ENCODE results near the gene APBB1. TPM values are rescaled to one million over a fixed set of nuclear protein-coding genes. Genes with fewer than 3 reads are reported as not detected.

The APBB1 gene
- total and polyA plus RNA-seq, 3 experiments from 2014 or later, result 41.7 to 80.2 (median 43.6) TPM

DNA sequence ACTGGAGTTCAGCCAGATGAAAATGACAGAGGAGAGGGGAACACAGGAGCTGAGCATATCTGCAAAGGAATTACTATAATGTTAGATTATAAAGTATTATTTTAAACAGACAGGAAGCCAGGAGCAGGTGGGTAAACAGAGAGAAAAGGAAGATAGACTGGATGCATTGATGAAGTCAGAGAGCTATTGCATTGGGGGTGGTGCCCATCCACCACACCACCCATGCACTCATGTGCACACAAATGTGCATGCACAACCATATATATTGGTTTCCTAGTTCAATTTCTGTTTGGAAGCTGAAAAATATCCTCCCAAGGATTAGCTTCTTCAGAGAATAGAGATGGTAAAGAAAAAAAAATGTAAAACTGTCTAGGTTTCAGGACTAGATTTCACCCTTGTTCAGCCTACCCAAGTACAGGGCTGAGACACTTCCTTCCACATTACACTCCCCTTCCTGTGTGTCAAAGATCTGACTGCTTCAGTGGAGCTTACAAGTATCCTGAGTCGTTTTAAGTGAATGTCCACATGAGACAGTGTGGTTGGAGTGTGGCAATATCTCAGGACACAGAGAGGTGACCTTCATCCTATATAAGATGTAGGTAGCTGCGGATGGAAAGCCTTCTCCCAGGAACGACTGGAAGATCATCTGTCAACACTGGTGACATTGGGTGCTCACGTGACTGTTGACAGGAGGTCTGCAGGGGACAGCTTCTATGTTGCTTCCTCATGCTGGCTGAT is 40.8 kb downstream of the APBB1 start:
- H3K27me3 ChIP-seq (ENCODE audit: insufficient read depth, low read length, poor library complexity, severe bottlenecking), result no peaks in the 10 kb centered on the region
- no peak overlapping the region for H3K27ac ChIP-seq (ENCODE audit: low read depth, low read length)
- peaks cover 14 to 22% (median 17%) of the 10 kb centered on the region in 3 donors for H3K4me1 Mint-ChIP-seq
- no peaks in the 10 kb centered on the region for H3K9me3 ChIP-seq (ENCODE audit: low read length)
- H3K4me3 ChIP-seq (ENCODE audit: low read length), result peak overlapping the region; percentile 32
- peak in 1 of 5 donors; percentile 37 for DNase-seq
- CTCF ChIA-PET, result interaction anchor here (1.0 to 15.2 kb wide), 27 partner anchors 12 to 355 kb away, joined by 3 to 467 read pairs (median 10); partner anchors contain the start of genes APBB1, ARFIP2, HPX and MRPL17
- no peaks in the 10 kb centered on the region for H3K27me3 Mint-ChIP-seq
- peaks cover 21% of the 10 kb centered on the region for H3K4me1 ChIP-seq (ENCODE audit: insufficient read depth, low read length)
- no peaks in the 10 kb centered on the region for H3K36me3 ChIP-seq (ENCODE audit: insufficient read depth, low read length)
- H3K27ac Mint-ChIP-seq, result peak overlapping the region in 3 of 8 donors; percentile 51 to 78 (median 56)
- peak overlapping the region in 2 of 7 donors; percentile 52 to 60 for H3K4me3 Mint-ChIP-seq
- no peaks in the 10 kb centered on the region for H3K36me3 Mint-ChIP-seq
- POLR2A ChIA-PET, result interaction anchor here (0.7 to 1.4 kb wide), 3 partner anchors 38 to 105 kb away, joined by 3 to 4 read pairs (median 3); no protein-coding TSS in a partner anchor
- H3K9me3 Mint-ChIP-seq, result no peaks in the 10 kb centered on the region

DNA sequence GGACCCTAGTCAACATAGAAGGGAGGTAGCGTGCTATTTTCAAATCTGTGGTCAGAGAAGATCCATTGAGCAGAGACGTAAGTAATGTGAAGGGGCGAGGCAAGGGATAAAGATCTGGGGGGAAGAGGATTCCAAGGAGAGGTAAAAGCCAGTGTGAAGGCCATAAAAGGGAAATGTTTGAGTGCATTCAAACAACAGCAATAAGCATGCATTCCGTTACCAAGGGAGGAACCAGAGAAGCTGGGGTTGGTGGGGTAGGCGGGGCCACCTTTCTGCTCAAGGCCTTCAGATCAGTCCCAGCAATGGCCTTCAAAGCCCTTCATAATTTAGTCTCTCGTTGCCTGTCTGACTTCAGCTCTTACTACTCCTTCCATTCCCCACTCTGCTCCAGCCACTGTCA is 47.1 kb downstream of the APBB1 start:
- H3K9me3 ChIP-seq (ENCODE audit: low read length), result no peaks in the 10 kb centered on the region
- Mint-ChIP-seq H3K9me3 (no peaks in the 10 kb centered on the region), H3K4me3 (no peak overlapping the region), H3K27ac (no peak overlapping the region), H3K27me3 (no peaks in the 10 kb centered on the region), H3K36me3 (no peaks in the 10 kb centered on the region), H3K4me1 (no peaks in the 10 kb centered on the region)
- H3K36me3 ChIP-seq (ENCODE audit: insufficient read depth, low read length), result no peaks in the 10 kb centered on the region
- DNase-seq, result no peak
- no peak overlapping the region for H3K4me3 ChIP-seq (ENCODE audit: low read length)
- H3K4me1 ChIP-seq (ENCODE audit: insufficient read depth, low read length), result no peaks in the 10 kb centered on the region
- ChIA-PET CTCF (interaction anchor here (0.9 to 1.2 kb wide), 2 partner anchors 9 to 72 kb away, joined by 3 to 5 read pairs; no protein-coding TSS in a partner anchor), POLR2A (no interaction called here)
- H3K27ac ChIP-seq (ENCODE audit: low read depth, low read length), result no peak overlapping the region
- no peaks in the 10 kb centered on the region for H3K27me3 ChIP-seq (ENCODE audit: insufficient read depth, low read length, poor library complexity, severe bottlenecking)

DNA sequence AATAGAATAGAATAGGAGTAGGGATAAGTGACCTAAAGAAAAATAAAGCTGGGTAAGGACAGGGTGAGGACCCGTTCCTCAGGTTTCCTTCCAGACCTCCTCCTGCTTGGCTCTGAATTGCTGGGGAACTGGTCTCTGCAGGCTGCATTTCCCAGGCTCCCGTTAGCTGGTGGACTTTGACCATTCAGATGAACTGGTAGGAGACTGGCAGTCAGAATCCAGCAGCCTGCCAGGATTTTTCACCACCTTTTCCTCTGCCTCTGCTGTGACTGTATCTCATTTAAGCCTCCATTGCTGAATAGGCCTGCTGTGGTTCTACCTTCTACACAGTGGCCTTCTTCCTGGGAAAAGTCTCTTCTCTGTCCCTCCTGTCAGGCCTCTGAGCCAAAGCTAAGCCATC is 53.2 kb downstream of the APBB1 start:
- no peak overlapping the region for H3K27ac ChIP-seq (ENCODE audit: low read depth, low read length)
- Mint-ChIP-seq H3K9me3 (no peaks in the 10 kb centered on the region), H3K27ac (no peak overlapping the region), H3K27me3 (no peaks in the 10 kb centered on the region), H3K4me1 (no peaks in the 10 kb centered on the region), H3K4me3 (no peak overlapping the region), H3K36me3 (no peaks in the 10 kb centered on the region)
- H3K27me3 ChIP-seq (ENCODE audit: insufficient read depth, low read length, poor library complexity, severe bottlenecking), result no peaks in the 10 kb centered on the region
- no peaks in the 10 kb centered on the region for H3K36me3 ChIP-seq (ENCODE audit: insufficient read depth, low read length)
- ChIA-PET POLR2A (no interaction called here), CTCF (interaction anchor here (6.4 kb wide), 1 partner anchor 12 kb away, joined by 46 read pairs; no protein-coding TSS in a partner anchor)
- H3K9me3 ChIP-seq (ENCODE audit: low read length), result no peaks in the 10 kb centered on the region
- H3K4me1 ChIP-seq (ENCODE audit: insufficient read depth, low read length), result no peaks in the 10 kb centered on the region
- no peak overlapping the region for H3K4me3 ChIP-seq (ENCODE audit: low read length)
- DNase-seq, result no peak

DNA sequence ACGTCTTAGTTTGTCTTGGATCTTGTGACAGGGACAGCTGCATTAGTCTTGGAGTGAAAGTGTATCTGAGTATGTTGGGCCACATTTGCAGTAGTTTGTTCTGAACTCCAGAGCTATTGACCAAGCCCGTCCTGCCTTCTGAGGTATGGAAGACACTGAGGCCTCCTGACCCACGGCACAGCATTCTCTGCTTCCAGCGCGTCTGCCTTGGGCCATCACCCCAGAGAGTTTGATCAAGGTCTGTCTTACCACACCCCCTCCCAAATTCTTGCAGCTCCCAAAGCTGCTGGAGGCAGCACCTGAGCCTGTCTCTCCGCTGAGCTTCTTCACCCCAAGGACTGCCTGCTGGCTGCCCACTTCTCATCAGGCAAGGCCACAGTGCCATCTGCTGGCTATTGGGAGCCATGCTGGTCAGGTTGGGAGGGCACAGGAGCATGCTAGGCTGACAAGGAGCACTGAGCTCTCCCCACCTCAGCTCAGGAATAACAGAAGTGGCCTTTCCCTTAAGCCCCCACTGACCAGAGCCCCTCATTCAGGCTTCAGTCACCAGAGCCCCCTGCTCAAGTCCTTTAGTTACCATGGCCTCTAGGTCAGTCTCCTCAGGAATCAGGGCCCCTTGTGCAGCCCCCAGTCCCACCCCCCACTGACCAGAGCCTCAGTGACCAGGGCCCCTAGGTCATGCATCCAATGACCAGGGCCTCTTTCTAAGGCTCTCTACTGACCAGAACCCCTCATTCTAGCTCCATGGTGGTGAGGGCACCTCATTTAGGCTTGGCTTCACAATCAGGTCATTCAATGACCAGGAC is 55.8 kb downstream of the APBB1 start:
- no peaks in the 10 kb centered on the region for H3K36me3 ChIP-seq (ENCODE audit: insufficient read depth, low read length)
- Mint-ChIP-seq H3K9me3 (no peaks in the 10 kb centered on the region), H3K36me3 (no peaks in the 10 kb centered on the region), H3K27me3 (no peaks in the 10 kb centered on the region), H3K27ac (peak overlapping the region in 2 of 8 donors; percentile 6 to 87), H3K4me1 (no peaks in the 10 kb centered on the region), H3K4me3 (no peak overlapping the region)
- CTCF ChIA-PET, result interaction anchor here (0.6 to 6.4 kb wide), 31 partner anchors 9 to 673 kb away, joined by 3 to 46 read pairs (median 4); partner anchors contain the start of genes ARFIP2, HPX, TIMM10B and TRIM22
- no peak overlapping the region for H3K4me3 ChIP-seq (ENCODE audit: low read length)
- no peaks in the 10 kb centered on the region for H3K9me3 ChIP-seq (ENCODE audit: low read length)
- POLR2A ChIA-PET, result no interaction called here
- no peaks in the 10 kb centered on the region for H3K27me3 ChIP-seq (ENCODE audit: insufficient read depth, low read length, poor library complexity, severe bottlenecking)
- no peak overlapping the region for H3K27ac ChIP-seq (ENCODE audit: low read depth, low read length)
- no peaks in the 10 kb centered on the region for H3K4me1 ChIP-seq (ENCODE audit: insufficient read depth, low read length)
- peak; percentile 28 to 73 (median 33) for DNase-seq

DNA sequence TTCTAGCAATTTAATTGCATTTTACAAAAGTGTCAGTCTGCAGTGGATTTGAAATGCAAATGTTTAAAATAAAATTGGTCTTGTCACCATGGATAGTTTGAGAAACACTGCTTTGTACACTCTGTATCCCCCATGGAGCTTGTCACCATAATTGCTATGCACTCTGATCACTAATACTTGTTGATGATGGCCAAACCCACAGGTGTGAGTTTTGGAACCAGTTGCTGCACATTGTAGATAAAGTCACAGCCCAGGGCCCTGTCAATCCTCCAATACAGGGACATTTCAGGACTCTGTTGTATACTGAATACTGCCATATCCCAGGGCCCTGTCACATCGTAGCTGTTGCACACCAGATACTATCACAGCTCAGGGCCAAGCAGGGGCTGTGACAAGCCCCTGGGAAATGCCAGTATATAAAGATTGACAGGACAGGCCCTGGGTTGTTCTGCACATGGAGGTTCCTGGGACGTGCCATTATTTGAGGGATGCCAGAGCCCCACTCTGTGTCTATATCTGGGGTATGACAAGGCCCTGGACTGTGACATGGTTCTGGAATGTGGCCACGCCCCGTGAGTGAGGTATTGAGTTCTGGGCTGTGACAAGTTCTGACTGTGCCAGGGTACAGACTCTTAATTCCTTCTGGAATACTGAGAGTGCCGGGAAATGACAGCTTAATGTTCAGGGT is 56.6 kb downstream of the APBB1 start:
- no peaks in the 10 kb centered on the region for H3K9me3 ChIP-seq (ENCODE audit: low read length)
- POLR2A ChIA-PET, result no interaction called here
- H3K4me1 ChIP-seq (ENCODE audit: insufficient read depth, low read length), result no peaks in the 10 kb centered on the region
- no peaks in the 10 kb centered on the region for H3K36me3 Mint-ChIP-seq
- no peaks in the 10 kb centered on the region for H3K4me1 Mint-ChIP-seq
- no peaks in the 10 kb centered on the region for H3K27me3 ChIP-seq (ENCODE audit: insufficient read depth, low read length, poor library complexity, severe bottlenecking)
- no peak overlapping the region for H3K4me3 ChIP-seq (ENCODE audit: low read length)
- H3K4me3 Mint-ChIP-seq, result no peak overlapping the region
- no peak overlapping the region for H3K27ac Mint-ChIP-seq
- CTCF ChIA-PET, result interaction anchor here (0.6 to 6.4 kb wide), 27 partner anchors 8 to 672 kb away, joined by 3 to 46 read pairs (median 4); partner anchors contain the start of gene TRIM22
- DNase-seq, result no peak
- H3K9me3 Mint-ChIP-seq, result no peaks in the 10 kb centered on the region
- no peak overlapping the region for H3K27ac ChIP-seq (ENCODE audit: low read depth, low read length)
- no peaks in the 10 kb centered on the region for H3K27me3 Mint-ChIP-seq
- H3K36me3 ChIP-seq (ENCODE audit: insufficient read depth, low read length), result no peaks in the 10 kb centered on the region

DNA sequence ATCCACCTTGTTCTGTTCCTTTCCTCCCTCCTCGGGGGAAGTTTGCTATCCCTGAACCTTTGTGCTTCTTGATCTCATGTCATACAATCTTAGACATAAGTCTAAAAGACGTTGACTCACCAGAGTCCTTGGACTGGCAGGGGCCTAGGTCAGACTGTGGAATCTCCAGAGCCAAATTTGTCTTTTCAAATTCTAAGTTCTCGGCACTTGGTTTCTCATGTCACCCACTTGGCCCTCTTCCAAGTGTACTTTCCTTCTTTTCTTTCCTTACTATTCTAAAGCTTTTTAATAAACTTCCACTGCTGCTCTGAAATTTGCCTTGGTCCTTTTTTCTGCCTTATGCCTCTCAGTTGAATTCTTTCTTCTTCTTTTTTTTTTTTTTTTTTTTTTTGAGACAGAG is 58.7 kb downstream of the APBB1 start:
- H3K27ac ChIP-seq (ENCODE audit: low read depth, low read length), result no peak overlapping the region
- no peaks in the 10 kb centered on the region for H3K36me3 ChIP-seq (ENCODE audit: insufficient read depth, low read length)
- no peak for DNase-seq
- Mint-ChIP-seq H3K36me3 (no peaks in the 10 kb centered on the region), H3K27me3 (no peaks in the 10 kb centered on the region), H3K9me3 (no peaks in the 10 kb centered on the region), H3K27ac (no peak overlapping the region), H3K4me3 (no peak overlapping the region), H3K4me1 (no peaks in the 10 kb centered on the region)
- ChIA-PET POLR2A (no interaction called here), CTCF (interaction anchor here (1.7 to 6.4 kb wide), 2 partner anchors 9 to 17 kb away, joined by 6 to 46 read pairs; no protein-coding TSS in a partner anchor)
- H3K9me3 ChIP-seq (ENCODE audit: low read length), result no peaks in the 10 kb centered on the region
- no peak overlapping the region for H3K4me3 ChIP-seq (ENCODE audit: low read length)
- H3K27me3 ChIP-seq (ENCODE audit: insufficient read depth, low read length, poor library complexity, severe bottlenecking), result no peaks in the 10 kb centered on the region
- no peaks in the 10 kb centered on the region for H3K4me1 ChIP-seq (ENCODE audit: insufficient read depth, low read length)

DNA sequence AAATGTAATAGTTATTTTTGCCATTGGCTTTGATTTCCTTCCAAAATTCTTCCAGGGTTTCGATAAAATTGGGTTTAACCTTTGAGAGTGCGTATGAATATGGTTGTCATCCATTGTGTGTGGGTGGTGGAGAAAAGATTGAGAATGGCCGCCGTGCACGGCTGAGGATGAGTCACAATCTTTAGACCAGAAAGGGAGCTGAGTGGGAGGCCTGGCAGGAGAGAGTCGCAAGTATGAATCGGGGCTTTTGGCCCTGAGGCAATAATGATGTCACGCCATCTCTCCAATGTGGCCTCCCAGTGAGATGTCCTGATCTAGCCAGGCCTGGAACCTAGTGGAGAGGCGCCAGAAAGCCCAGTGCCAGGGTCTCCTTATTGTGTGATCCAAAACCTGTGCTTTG is 61.7 kb downstream of the APBB1 start:
- H3K4me3 ChIP-seq (ENCODE audit: low read length), result no peak overlapping the region
- H3K36me3 ChIP-seq (ENCODE audit: insufficient read depth, low read length), result no peaks in the 10 kb centered on the region
- no peaks in the 10 kb centered on the region for H3K4me1 ChIP-seq (ENCODE audit: insufficient read depth, low read length)
- no peaks in the 10 kb centered on the region for H3K9me3 ChIP-seq (ENCODE audit: low read length)
- ChIA-PET POLR2A (no interaction called here), CTCF (no interaction called here)
- Mint-ChIP-seq H3K27ac (no peak overlapping the region), H3K9me3 (no peaks in the 10 kb centered on the region), H3K4me3 (no peak overlapping the region), H3K27me3 (peaks cover 0 to 1% of the 10 kb centered on the region in 2 donors), H3K4me1 (peaks cover 0 to 3% (median 0%) of the 10 kb centered on the region in 3 donors), H3K36me3 (no peaks in the 10 kb centered on the region)
- no peaks in the 10 kb centered on the region for H3K27me3 ChIP-seq (ENCODE audit: insufficient read depth, low read length, poor library complexity, severe bottlenecking)
- H3K27ac ChIP-seq (ENCODE audit: low read depth, low read length), result no peak overlapping the region
- DNase-seq, result no peak

Data from CD8-positive, alpha-beta memory T cell (primary cell).